OCI-M2 (cell line): ENCODE results near the gene RANBP1.
"Not testable (repeated sequence)": the region's sequence is repeated elsewhere in the genome, so short reads cannot be mapped to it uniquely, and the experiment has no call there.

Source experiments
- DNase-seq: peaks from one replicate; lab custom pipeline; 2025; ENCODE audit not compliant: unreplicated experiment; lab: John Stamatoyannopoulos, UW

The RANBP1 gene

GRCh38 chr22:20115691-20116375 is at the start of gene RANBP1:
TSS of gene RANBP1 (plus strand) at chr22:20116104. CDS start at chr22:20116185, 81 bp downstream.
- DNase-seq: no peak

- DNase-seq: no peak
Observed at GRCh38 chr22:20066617-20067383, 49.1 kb upstream of the RANBP1 start.

- DNase-seq: not testable (repeated sequence)
Observed at GRCh38 chr22:20067384-20067682, 48.6 kb upstream of the RANBP1 start.

GRCh38 chr22:20068640-20069039 is 47.3 kb upstream of the RANBP1 start:
- DNase-seq: no peak

- DNase-seq: no peak
Observed at GRCh38 chr22:20069331-20070042, 46.4 kb upstream of the RANBP1 start.

GRCh38 chr22:20071524-20071972 is 44.4 kb upstream of the RANBP1 start:
- no peak for DNase-seq

GRCh38 chr22:20076627-20077172 is 39.2 kb upstream of the RANBP1 start:
- DNase-seq: no peak

- peak; percentile 37 for DNase-seq
Observed at GRCh38 chr22:20079745-20080444, 36.0 kb upstream of the RANBP1 start, which contains the start of gene DGCR8. TSS of gene DGCR8 (plus strand) at chr22:20080241. CDS start at chr22:20085964, 5,723 bp downstream.

GRCh38 chr22:20080445-20080775 is 35.5 kb upstream of the RANBP1 start:
- DNase-seq: no peak

GRCh38 chr22:20080776-20081654 is 34.9 kb upstream of the RANBP1 start:
- DNase-seq: no peak

- no peak for DNase-seq
Observed at GRCh38 chr22:20083157-20083890, 32.6 kb upstream of the RANBP1 start.

GRCh38 chr22:20083891-20084546 is 31.9 kb upstream of the RANBP1 start:
- no peak for DNase-seq

GRCh38 chr22:20084547-20085413 is 31.1 kb upstream of the RANBP1 start:
- no peak for DNase-seq

GRCh38 chr22:20085651-20086050 is 30.3 kb upstream of the RANBP1 start:
- DNase-seq: no peak

- DNase-seq: no peak
Observed at GRCh38 chr22:20086101-20086599, 29.8 kb upstream of the RANBP1 start.

- no peak for DNase-seq
Observed at GRCh38 chr22:20086763-20087162, 29.1 kb upstream of the RANBP1 start.

- DNase-seq: no peak
Observed at GRCh38 chr22:20087319-20088262, 28.3 kb upstream of the RANBP1 start.
